Neural progenitor cell (in vitro differentiated cells): ENCODE results near the gene PAQR4.

Experiments used
- EZH2 ChIP-seq: fragments of 200-600 bp; sonication (generic); IDR thresholded peaks from 2 replicates; pipeline ENCODE4 v1.6.1; 2017; ENCODE audit warnings: antibody characterized with exemption, mild to moderate bottlenecking, moderate library complexity
- EZH2phosphoT487 ChIP-seq: fragments of 200-600 bp; sonication (generic); IDR thresholded peaks from 2 replicates; pipeline ENCODE4 v1.6.1; 2017; ENCODE audit warnings: antibody characterized with exemption
- TF ChIP-seq, protein P1 (sequence below): fragments of 200-600 bp; sonication (generic); IDR thresholded peaks from 2 replicates; pipeline ENCODE4 v1.5.1; 2017; ENCODE audit warnings: antibody characterized with exemption, mild to moderate bottlenecking

DNA sequence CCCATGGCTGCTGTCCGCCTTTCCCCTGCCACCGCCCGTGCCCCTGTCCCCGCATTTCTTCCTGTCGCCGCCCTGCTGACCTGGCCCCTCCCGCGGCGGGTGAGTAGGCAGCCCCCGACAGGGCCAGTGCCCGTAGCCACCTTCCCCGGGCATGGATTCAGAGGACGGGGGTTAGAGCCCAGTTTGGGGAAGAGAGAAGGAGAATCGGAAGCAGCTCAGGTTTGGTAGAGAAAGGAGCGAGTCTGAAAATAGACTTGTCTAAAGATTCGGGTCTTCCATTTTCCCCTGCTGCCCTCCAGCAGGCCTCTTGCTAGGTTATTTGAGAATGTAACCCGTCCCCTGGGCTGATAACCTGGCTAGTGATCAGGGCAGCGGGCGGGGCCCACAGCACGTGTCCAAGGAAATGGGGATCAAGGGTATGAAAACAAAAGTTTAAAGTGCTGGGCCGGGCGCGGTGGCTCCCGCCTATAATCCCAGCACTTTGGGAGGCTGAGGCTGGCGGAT lies 35.7 kb downstream of the PAQR4 start:
- TF ChIP-seq, protein P1, sequence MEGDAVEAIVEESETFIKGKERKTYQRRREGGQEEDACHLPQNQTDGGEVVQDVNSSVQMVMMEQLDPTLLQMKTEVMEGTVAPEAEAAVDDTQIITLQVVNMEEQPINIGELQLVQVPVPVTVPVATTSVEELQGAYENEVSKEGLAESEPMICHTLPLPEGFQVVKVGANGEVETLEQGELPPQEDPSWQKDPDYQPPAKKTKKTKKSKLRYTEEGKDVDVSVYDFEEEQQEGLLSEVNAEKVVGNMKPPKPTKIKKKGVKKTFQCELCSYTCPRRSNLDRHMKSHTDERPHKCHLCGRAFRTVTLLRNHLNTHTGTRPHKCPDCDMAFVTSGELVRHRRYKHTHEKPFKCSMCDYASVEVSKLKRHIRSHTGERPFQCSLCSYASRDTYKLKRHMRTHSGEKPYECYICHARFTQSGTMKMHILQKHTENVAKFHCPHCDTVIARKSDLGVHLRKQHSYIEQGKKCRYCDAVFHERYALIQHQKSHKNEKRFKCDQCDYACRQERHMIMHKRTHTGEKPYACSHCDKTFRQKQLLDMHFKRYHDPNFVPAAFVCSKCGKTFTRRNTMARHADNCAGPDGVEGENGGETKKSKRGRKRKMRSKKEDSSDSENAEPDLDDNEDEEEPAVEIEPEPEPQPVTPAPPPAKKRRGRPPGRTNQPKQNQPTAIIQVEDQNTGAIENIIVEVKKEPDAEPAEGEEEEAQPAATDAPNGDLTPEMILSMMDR = no peak
- peak; percentile 67 for TF ChIP-seq EZH2
- no peak for TF ChIP-seq EZH2phosphoT487
